Activated effector memory CD4-positive, alpha-beta T cell treated with anti-CD3 and anti-CD28 coated beads, Interleukin-2, amount 50 U/mL, for 16 hours (primary cell): Measurements from ENCODE around the gene PITPNM3.
A peak's percentile ranks its signal among the peaks of the same experiment; 100 is the strongest.

Source experiments
- DNase-seq: peaks from one replicate; pipeline ENCODE4 v3.0.0-alpha.2; 2020

PITPNM3 gene

GRCh38 chr17:6476076-6476809 lies 80.1 kb downstream of the PITPNM3 start:
- DNase-seq: no peak

- DNase-seq: no peak
Observed at GRCh38 chr17:6475411-6475810, 80.9 kb downstream of the PITPNM3 start.

GRCh38 chr17:6474906-6475305 lies 81.4 kb downstream of the PITPNM3 start:
- DNase-seq: no peak

- no peak for DNase-seq
Observed at GRCh38 chr17:6474376-6474775, 82.0 kb downstream of the PITPNM3 start.

GRCh38 chr17:6473128-6473767 lies 83.1 kb downstream of the PITPNM3 start:
- DNase-seq: peak; percentile 84

GRCh38 chr17:6472517-6472916 lies 83.8 kb downstream of the PITPNM3 start:
- no peak for DNase-seq

GRCh38 chr17:6471531-6472465 lies 84.6 kb downstream of the PITPNM3 start:
- DNase-seq: no peak

- DNase-seq: no peak
Observed at GRCh38 chr17:6470751-6471521, 85.4 kb downstream of the PITPNM3 start.

- DNase-seq: no peak
Observed at GRCh38 chr17:6470146-6470718, 86.1 kb downstream of the PITPNM3 start.

- no peak for DNase-seq
Observed at GRCh38 chr17:6468051-6468790, 88.1 kb downstream of the PITPNM3 start.

- DNase-seq: no peak
Observed at GRCh38 chr17:6467567-6467966, 88.8 kb downstream of the PITPNM3 start.

- no peak for DNase-seq
Observed at GRCh38 chr17:6465206-6466003, 91.0 kb downstream of the PITPNM3 start.

- no peak for DNase-seq
Observed at GRCh38 chr17:6464446-6465041, 91.8 kb downstream of the PITPNM3 start.

GRCh38 chr17:6463616-6464445 lies 92.5 kb downstream of the PITPNM3 start:
- DNase-seq: no peak

- no peak for DNase-seq
Observed at GRCh38 chr17:6462692-6463091, 93.7 kb downstream of the PITPNM3 start.

GRCh38 chr17:6461792-6462524 lies 94.4 kb downstream of the PITPNM3 start:
- no peak for DNase-seq

- no peak for DNase-seq
Observed at GRCh38 chr17:6461246-6461645, 95.1 kb downstream of the PITPNM3 start.

GRCh38 chr17:6460531-6461161 lies 95.7 kb downstream of the PITPNM3 start:
- no peak for DNase-seq
